ENCODE measurements around the gene CRYGN. TPM values are rescaled to one million over a fixed set of nuclear protein-coding genes. Genes with fewer than 3 reads are reported as not detected.

Gene CRYGN
- total and polyA plus RNA-seq, 4 donors: under 0.01 to 0.02 TPM; not detected in 2

DNA sequence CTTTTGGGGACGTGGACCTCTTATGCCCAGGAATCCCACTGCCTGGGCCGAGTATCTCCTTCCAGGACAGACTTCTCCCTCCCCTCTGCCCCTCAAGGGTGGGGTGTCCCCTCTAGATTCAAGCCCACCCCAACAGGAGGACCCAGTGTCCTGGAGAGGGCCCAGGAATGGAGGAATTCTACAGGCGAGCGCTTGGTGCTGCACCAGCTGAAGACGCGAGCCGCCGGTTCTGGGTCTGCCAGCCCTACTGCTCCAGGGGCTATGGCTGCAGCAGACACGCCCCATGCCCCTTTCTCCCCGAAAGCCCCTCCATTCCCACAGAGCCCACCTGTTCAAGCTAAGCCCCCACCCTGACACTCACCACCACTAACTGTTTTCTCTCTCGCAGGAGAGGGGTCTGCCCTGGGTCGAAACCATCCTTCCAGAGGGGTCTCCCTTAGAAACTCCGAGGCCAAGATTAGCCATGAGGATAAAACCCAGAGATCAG, 8.6 kb downstream of the CRYGN start:
- TF ChIP-seq, protein P1, sequence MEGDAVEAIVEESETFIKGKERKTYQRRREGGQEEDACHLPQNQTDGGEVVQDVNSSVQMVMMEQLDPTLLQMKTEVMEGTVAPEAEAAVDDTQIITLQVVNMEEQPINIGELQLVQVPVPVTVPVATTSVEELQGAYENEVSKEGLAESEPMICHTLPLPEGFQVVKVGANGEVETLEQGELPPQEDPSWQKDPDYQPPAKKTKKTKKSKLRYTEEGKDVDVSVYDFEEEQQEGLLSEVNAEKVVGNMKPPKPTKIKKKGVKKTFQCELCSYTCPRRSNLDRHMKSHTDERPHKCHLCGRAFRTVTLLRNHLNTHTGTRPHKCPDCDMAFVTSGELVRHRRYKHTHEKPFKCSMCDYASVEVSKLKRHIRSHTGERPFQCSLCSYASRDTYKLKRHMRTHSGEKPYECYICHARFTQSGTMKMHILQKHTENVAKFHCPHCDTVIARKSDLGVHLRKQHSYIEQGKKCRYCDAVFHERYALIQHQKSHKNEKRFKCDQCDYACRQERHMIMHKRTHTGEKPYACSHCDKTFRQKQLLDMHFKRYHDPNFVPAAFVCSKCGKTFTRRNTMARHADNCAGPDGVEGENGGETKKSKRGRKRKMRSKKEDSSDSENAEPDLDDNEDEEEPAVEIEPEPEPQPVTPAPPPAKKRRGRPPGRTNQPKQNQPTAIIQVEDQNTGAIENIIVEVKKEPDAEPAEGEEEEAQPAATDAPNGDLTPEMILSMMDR (IDR thresholded peaks at IDR 0.05; ENCODE audit: low read depth, low read length, missing input control): no peak
- TF ChIP-seq JUND (IDR thresholded peaks at IDR 0.05) (no peak), FOXA1 (IDR thresholded peaks at IDR 0.05) (no peak), TAF1 (conservative IDR thresholded peaks at IDR 0.05) (no peak), RAD21 (IDR thresholded peaks at IDR 0.05) (no peak), HNF4A (conservative IDR thresholded peaks at IDR 0.05) (no peak), YY1 (IDR thresholded peaks at IDR 0.05) (no peak), HNF4G (IDR thresholded peaks at IDR 0.05) (no peak), FOXA2 (IDR thresholded peaks at IDR 0.05) (no peak), GABPA (IDR thresholded peaks at IDR 0.05 in 1 of 2, conservative IDR thresholded peaks at IDR 0.05 in 1 of 2) (no peak), EGR1 (IDR thresholded peaks at IDR 0.05; ENCODE audit: low read depth in 2 of 2) (no peak)
- TF ChIP-seq, protein P2, sequence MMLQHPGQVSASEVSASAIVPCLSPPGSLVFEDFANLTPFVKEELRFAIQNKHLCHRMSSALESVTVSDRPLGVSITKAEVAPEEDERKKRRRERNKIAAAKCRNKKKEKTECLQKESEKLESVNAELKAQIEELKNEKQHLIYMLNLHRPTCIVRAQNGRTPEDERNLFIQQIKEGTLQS (IDR thresholded peaks at IDR 0.05): no peak
- TF ChIP-seq, protein P3, sequence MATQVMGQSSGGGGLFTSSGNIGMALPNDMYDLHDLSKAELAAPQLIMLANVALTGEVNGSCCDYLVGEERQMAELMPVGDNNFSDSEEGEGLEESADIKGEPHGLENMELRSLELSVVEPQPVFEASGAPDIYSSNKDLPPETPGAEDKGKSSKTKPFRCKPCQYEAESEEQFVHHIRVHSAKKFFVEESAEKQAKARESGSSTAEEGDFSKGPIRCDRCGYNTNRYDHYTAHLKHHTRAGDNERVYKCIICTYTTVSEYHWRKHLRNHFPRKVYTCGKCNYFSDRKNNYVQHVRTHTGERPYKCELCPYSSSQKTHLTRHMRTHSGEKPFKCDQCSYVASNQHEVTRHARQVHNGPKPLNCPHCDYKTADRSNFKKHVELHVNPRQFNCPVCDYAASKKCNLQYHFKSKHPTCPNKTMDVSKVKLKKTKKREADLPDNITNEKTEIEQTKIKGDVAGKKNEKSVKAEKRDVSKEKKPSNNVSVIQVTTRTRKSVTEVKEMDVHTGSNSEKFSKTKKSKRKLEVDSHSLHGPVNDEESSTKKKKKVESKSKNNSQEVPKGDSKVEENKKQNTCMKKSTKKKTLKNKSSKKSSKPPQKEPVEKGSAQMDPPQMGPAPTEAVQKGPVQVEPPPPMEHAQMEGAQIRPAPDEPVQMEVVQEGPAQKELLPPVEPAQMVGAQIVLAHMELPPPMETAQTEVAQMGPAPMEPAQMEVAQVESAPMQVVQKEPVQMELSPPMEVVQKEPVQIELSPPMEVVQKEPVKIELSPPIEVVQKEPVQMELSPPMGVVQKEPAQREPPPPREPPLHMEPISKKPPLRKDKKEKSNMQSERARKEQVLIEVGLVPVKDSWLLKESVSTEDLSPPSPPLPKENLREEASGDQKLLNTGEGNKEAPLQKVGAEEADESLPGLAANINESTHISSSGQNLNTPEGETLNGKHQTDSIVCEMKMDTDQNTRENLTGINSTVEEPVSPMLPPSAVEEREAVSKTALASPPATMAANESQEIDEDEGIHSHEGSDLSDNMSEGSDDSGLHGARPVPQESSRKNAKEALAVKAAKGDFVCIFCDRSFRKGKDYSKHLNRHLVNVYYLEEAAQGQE (IDR thresholded peaks at IDR 0.05): no peak
- Histone ChIP-seq H3K4me3 (ENCODE audit: low read depth in 1 of 3, low read length in 3 of 3) (no peak overlapping the region), H3K9me3 (ENCODE audit: control insufficient read depth in 4 of 4, low read length in 3 of 4) (no peaks in the 10 kb centered on the region), H3K9ac (ENCODE audit: low read depth in 1 of 2, low read length in 2 of 2) (no peak overlapping the region), H3K4me1 (ENCODE audit: control insufficient read depth in 4 of 4, insufficient read depth in 4 of 4, low read length in 3 of 4) (no peaks in the 10 kb centered on the region), H3K27me3 (ENCODE audit: control insufficient read depth in 4 of 4, insufficient read depth in 4 of 4, low read length in 3 of 4) (peaks cover 0 to 2% (median 0%) of the 10 kb centered on the region in 4 donors), H3K36me3 (ENCODE audit: control insufficient read depth in 4 of 4, insufficient read depth in 3 of 4, low read depth in 1 of 4, low read length in 3 of 4) (no peaks in the 10 kb centered on the region), H3K27ac (ENCODE audit: low read depth in 1 of 2, low read length in 2 of 2) (no peak overlapping the region)
- DNase-seq (ENCODE audit: low spot score): no peak
- WGBS: 94% methylated on average over 13 of the region's 13 CpGs

DNA sequence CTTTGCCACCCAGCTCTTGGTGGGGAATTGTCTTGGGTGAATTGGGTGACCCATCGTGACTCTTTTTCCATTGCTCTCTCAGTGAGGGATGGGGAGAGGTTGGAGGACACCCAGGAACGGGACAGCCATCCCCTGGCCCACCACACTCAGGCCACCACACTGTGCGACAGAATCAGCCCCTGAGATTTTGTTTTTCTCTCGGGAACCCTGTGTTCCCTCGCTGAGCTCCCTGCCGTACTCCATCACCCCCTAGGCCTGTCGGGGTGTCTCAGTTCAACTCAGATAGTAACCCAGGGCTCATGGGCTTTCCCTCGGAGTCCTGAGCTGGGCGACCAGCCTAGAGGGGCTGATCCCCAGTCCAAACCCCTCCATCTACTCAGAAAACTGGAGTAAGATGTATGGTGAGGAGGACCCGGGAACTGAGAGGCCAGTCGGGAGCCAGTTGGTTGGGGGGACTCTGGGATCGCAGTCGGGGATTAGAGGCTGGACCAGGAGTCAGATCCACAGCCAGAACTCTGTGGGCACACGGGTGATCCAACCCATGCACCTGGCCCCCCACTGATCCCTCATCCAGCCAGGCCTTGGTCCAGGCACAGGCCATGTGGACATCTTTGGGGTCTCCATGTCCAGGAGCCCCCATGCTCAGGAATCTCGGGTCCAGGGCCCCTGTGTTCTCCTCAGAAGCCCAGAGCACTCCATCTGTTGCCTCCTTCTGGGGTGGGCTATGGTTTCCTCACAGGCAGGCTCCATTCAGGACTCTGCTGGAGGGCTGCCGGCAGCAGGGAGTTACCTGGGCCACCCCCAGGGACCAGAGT, 9.3 kb downstream of the CRYGN start:
- Histone ChIP-seq H3K4me1 (ENCODE audit: control insufficient read depth in 4 of 4, insufficient read depth in 4 of 4, low read length in 3 of 4) (no peaks in the 10 kb centered on the region), H3K27ac (ENCODE audit: low read depth in 1 of 2, low read length in 2 of 2) (no peak overlapping the region), H3K4me3 (ENCODE audit: low read depth in 1 of 3, low read length in 3 of 3) (no peak overlapping the region), H3K36me3 (ENCODE audit: control insufficient read depth in 4 of 4, insufficient read depth in 3 of 4, low read depth in 1 of 4, low read length in 3 of 4) (no peaks in the 10 kb centered on the region), H3K27me3 (ENCODE audit: control insufficient read depth in 4 of 4, insufficient read depth in 4 of 4, low read length in 3 of 4) (peaks cover 0 to 2% (median 0%) of the 10 kb centered on the region in 4 donors), H3K9ac (ENCODE audit: low read depth in 1 of 2, low read length in 2 of 2) (no peak overlapping the region), H3K9me3 (ENCODE audit: control insufficient read depth in 4 of 4, low read length in 3 of 4) (no peaks in the 10 kb centered on the region)
- TF ChIP-seq FOXA2 (IDR thresholded peaks at IDR 0.05): no peak
- TF ChIP-seq, protein P1 (IDR thresholded peaks at IDR 0.05; ENCODE audit: low read depth, low read length, missing input control): no peak
- TF ChIP-seq NR2F2 (IDR thresholded peaks at IDR 0.05): no peak
- TF ChIP-seq, protein P3 (IDR thresholded peaks at IDR 0.05): no peak
- no peak for TF ChIP-seq HNF4A (conservative IDR thresholded peaks at IDR 0.05)
- TF ChIP-seq SP1 (IDR thresholded peaks at IDR 0.05): no peak
- TF ChIP-seq RAD21 (IDR thresholded peaks at IDR 0.05): no peak
- no peak for TF ChIP-seq HNF4G (IDR thresholded peaks at IDR 0.05)
- WGBS: 91% methylated on average over 16 of the region's 16 CpGs
- DNase-seq (ENCODE audit: low spot score): no peak

Measured in liver (tissue), 9 donors.